Fibroblast of pulmonary artery (primary cell): ENCODE measurements around the gene ABHD16A.

Experiments used
- DNase-seq: peaks from one replicate; pipeline ENCODE4 v3.0.0-alpha.2; 2010; ENCODE audit warnings: low read depth
- H3K4me3 ChIP-seq: replicated peaks from 2 replicates; pipeline ENCODE4 v1.5.1; 2011; ENCODE audit warnings: low read depth, mild to moderate bottlenecking, control low read depth, low read length, moderate library complexity
- CTCF ChIP-seq: IDR thresholded peaks from 2 replicates; pipeline ENCODE4 v1.5.1; 2011; ENCODE audit warnings: mild to moderate bottlenecking, control low read depth, low read length, inconsistent platforms; ENCODE audit errors: missing control alignments

The ABHD16A gene

GRCh38 chr6:31741815-31742214 is 38.7 kb upstream of the ABHD16A start:
- H3K4me3 ChIP-seq = no peak overlapping the region
- TF ChIP-seq CTCF = no peak
- DNase-seq = no peak

DNA sequence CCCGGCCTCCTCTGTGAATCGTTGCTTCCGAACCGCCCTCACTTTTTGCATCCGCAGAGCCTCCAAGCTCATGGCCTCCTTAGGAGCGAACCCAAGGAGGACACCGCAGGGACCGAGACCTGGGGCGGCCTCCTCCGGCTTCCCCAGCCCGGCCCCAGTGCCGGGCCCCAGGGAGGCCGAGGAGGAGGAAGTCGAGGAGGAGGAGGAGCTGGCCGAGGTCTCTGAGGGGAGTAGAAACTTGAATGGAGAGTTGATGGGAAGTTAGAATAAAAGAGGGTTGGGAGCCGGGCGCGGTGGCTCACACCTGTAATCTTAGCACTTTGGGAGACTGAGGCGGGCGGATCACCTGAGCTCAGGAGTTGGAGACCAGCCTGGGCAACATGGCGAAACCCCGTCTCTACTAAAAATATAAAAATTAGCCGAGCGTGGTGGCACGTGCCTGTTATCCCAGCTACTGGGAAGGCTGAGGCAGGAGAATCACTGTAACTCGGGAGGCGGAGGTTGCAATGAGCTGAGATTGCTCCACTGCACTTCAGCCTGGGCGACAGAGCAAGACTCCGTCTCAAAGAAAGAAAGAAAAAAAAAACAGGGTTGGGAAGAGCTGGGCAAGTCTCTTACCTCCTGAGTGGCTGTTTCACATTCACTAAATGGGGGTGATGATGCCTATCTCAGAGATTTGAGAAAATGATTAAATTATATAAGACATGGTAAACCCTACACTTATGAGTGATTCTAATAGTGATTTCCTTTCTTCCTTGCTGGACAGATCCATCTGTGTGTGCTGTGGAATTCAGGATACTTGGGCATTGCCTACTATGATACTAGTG is 37.5 kb upstream of the ABHD16A start:
- no peak for DNase-seq
- H3K4me3 ChIP-seq = peak overlapping the region; percentile 87
- no peak for TF ChIP-seq CTCF

GRCh38 chr6:31739639-31740396 is 36.7 kb upstream of the ABHD16A start, which contains the start of gene MSH5:
MSH5 (plus strand) TSS chr6:31740005; CDS start chr6:31740467, 462 bp downstream.
- DNase-seq = peak; percentile 99
- TF ChIP-seq CTCF = no peak
- H3K4me3 ChIP-seq = peak within 1 kb of the TSS; percentile 87

DNA sequence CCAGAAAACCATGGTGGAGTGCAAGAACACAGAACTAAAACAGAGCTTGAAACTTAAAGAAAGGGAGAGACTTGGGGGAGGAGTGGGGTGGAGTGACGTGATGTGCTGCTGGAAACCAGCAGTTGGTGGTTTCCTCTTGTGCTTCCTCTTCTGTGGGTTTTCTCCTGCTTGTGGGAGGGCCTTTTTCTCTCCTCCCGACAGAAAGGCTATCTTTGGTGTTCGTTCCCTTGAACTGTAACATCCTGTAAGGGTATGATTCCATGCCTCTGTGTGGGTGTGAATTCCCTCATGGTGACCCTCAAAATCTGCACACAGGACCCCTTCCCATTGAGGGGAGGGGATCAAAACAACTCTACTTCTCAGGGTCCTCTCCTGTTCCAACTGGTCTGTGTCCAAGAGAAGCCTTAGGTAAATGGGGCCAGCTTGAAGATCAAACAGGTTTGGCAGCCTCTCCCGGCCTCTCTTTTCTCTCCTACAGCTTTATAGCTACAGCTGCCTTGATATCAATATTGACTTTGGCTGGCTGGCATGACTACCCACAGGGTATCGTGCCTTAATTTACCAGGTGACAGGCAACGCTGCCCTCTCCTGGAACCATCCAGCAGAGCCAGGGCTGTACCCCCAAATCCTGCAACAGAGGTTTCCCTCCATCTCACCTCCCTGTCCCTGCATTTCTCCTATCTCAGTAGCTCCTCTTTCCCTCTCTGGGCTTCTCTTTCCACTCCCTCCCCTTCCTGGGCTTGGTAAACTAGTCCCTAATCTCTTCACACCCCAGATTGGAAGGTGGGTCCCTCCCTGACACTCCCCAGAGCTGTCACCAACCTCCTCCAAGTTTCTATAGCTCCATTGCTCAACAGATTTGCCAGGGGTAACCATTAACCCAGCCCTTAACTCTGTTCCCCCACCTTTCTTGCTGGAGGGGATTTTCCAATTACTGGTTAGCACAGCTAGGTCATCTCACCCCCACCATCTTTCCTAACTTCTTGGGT is 35.2 kb upstream of the ABHD16A start:
- TF ChIP-seq CTCF = peak; percentile 29
- H3K4me3 ChIP-seq = peak overlapping the region; percentile 23
- DNase-seq = peak; percentile 86

DNA sequence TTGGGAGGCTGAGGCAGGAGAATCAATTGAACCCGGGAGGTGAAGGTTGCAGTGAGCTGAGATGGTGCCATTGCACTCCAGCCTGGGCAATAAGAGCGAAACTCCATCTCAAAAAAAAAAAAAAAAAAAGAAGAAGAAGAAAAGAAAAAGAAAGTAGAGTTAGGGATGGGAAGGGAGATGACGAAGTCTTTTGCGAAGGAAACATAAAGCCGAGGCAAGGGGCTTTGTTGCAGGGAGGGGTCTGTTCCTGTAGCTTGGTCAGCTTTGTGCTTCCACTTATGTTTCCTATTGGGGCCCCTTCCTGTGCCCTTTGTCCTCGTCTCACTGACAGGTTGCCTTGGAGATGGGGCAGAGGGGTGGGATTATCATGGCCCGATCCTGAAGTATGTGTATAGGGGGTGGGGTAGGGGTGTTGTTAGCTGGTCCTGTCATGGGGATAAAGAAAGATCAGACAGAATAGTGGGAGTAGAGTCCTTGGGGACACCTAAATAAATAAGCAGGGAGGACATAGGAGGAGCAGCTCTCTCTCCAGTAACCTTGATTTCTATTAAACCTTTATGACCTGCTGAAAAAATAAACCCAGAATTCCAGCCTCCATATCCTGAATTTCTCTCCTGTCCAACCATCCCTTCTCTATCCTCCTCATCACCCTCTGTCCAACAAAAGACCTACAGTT is 34.3 kb upstream of the ABHD16A start:
- DNase-seq = peak; percentile 23
- no peak overlapping the region for H3K4me3 ChIP-seq
- no peak for TF ChIP-seq CTCF

- peak overlapping the region; percentile 83 for H3K4me3 ChIP-seq
- no peak for DNase-seq
- TF ChIP-seq CTCF = no peak
These were observed 33.7 kb upstream of the ABHD16A start for GRCh38 chr6:31736768-31737314.
